ENCODE measurements around the gene FSTL5.

Gene FSTL5

GRCh38 chr4:161906836-161907589, 256.8 kb downstream of the FSTL5 start:
- TF ChIP-seq EZH2phosphoT487 (IDR thresholded peaks at IDR 0.05; ENCODE audit: low read length) (no peak), CTCF (IDR thresholded peaks at IDR 0.05; ENCODE audit: low read length) (no peak), EZH2 (optimal IDR thresholded peaks at IDR 0.05; ENCODE audit: low read depth, low read length) (no peak)
- no peaks in the 10 kb centered on the region for H4K20me1 ChIP-seq (ENCODE audit: insufficient read depth, low read length)
- H3K27me3 ChIP-seq (replicated peaks; ENCODE audit: insufficient read depth, low read length): no peaks in the 10 kb centered on the region
- H3K27ac ChIP-seq (ENCODE audit: low read length): no peak overlapping the region
- no peak overlapping the region for H3K4me3 ChIP-seq (ENCODE audit: low read length)
- H3K4me1 ChIP-seq (ENCODE audit: low read length): no peaks in the 10 kb centered on the region
- H3K9me3 ChIP-seq (replicated peaks; ENCODE audit: insufficient read depth, low read length): no peaks in the 10 kb centered on the region
- no peak overlapping the region for H3K9ac ChIP-seq (ENCODE audit: low read length)
- H2AFZ ChIP-seq (ENCODE audit: low read length): no peak overlapping the region
- no peak for DNase-seq
- H3K9me2 ChIP-seq (replicated peaks; ENCODE audit: insufficient read depth, low read length): no peaks in the 10 kb centered on the region
- H3K4me2 ChIP-seq (ENCODE audit: low read depth, low read length): no peak overlapping the region
- H3K79me2 ChIP-seq (ENCODE audit: low read length): no peaks in the 10 kb centered on the region
- no peaks in the 10 kb centered on the region for H3K36me3 ChIP-seq (replicated peaks; ENCODE audit: insufficient read depth, low read length)
- H3F3A ChIP-seq (ENCODE audit: insufficient read depth, low read length): no peaks in the 10 kb centered on the region

- H3K9ac ChIP-seq (ENCODE audit: low read length): no peak overlapping the region
- H3K36me3 ChIP-seq (replicated peaks; ENCODE audit: insufficient read depth, low read length): no peaks in the 10 kb centered on the region
- no peak overlapping the region for H3K4me3 ChIP-seq (ENCODE audit: low read length)
- no peaks in the 10 kb centered on the region for H3K79me2 ChIP-seq (ENCODE audit: low read length)
- H3F3A ChIP-seq (ENCODE audit: insufficient read depth, low read length): no peaks in the 10 kb centered on the region
- H4K20me1 ChIP-seq (ENCODE audit: insufficient read depth, low read length): no peaks in the 10 kb centered on the region
- no peaks in the 10 kb centered on the region for H3K4me1 ChIP-seq (ENCODE audit: low read length)
- H3K27me3 ChIP-seq (replicated peaks; ENCODE audit: insufficient read depth, low read length): no peaks in the 10 kb centered on the region
- no peaks in the 10 kb centered on the region for H3K9me3 ChIP-seq (replicated peaks; ENCODE audit: insufficient read depth, low read length)
- H3K4me2 ChIP-seq (ENCODE audit: low read depth, low read length): no peak overlapping the region
- H2AFZ ChIP-seq (ENCODE audit: low read length): no peak overlapping the region
- DNase-seq: no peak
- H3K27ac ChIP-seq (ENCODE audit: low read length): no peak overlapping the region
- no peaks in the 10 kb centered on the region for H3K9me2 ChIP-seq (replicated peaks; ENCODE audit: insufficient read depth, low read length)
- TF ChIP-seq EZH2 (optimal IDR thresholded peaks at IDR 0.05; ENCODE audit: low read depth, low read length) (no peak), EZH2phosphoT487 (IDR thresholded peaks at IDR 0.05; ENCODE audit: low read length) (no peak), CTCF (IDR thresholded peaks at IDR 0.05; ENCODE audit: low read length) (no peak)
Observed at GRCh38 chr4:161900110-161900509, 263.7 kb downstream of the FSTL5 start.

- H2AFZ ChIP-seq (ENCODE audit: low read length): no peak overlapping the region
Observed at GRCh38 chr4:161894493-161895167, 269.2 kb downstream of the FSTL5 start.

More at GRCh38 chr4:161894493-161895167, 269.2 kb downstream of the FSTL5 start:
- H3K9me3 ChIP-seq (replicated peaks; ENCODE audit: insufficient read depth, low read length): no peaks in the 10 kb centered on the region
- H3F3A ChIP-seq (ENCODE audit: insufficient read depth, low read length): no peaks in the 10 kb centered on the region
- H3K9ac ChIP-seq (ENCODE audit: low read length): no peak overlapping the region
- H3K4me1 ChIP-seq (ENCODE audit: low read length): peaks cover 13% of the 10 kb centered on the region; the same call in 1 of the 2 replicates
- H3K79me2 ChIP-seq (ENCODE audit: low read length): no peaks in the 10 kb centered on the region
- no peaks in the 10 kb centered on the region for H4K20me1 ChIP-seq (ENCODE audit: insufficient read depth, low read length)
- H3K4me2 ChIP-seq (ENCODE audit: low read depth, low read length): no peak overlapping the region
- TF ChIP-seq EZH2phosphoT487 (IDR thresholded peaks at IDR 0.05; ENCODE audit: low read length) (no peak), EZH2 (optimal IDR thresholded peaks at IDR 0.05; ENCODE audit: low read depth, low read length) (no peak), CTCF (IDR thresholded peaks at IDR 0.05; ENCODE audit: low read length) (no peak)
- H3K27ac ChIP-seq (ENCODE audit: low read length): no peak overlapping the region
- no peak for DNase-seq
- H3K9me2 ChIP-seq (replicated peaks; ENCODE audit: insufficient read depth, low read length): no peaks in the 10 kb centered on the region
- no peaks in the 10 kb centered on the region for H3K36me3 ChIP-seq (replicated peaks; ENCODE audit: insufficient read depth, low read length)
- H3K27me3 ChIP-seq (replicated peaks; ENCODE audit: insufficient read depth, low read length): no peaks in the 10 kb centered on the region
- H3K4me3 ChIP-seq (ENCODE audit: low read length): no peak overlapping the region
